A549 (cell line): Measurements from ENCODE around the gene SPAG5. TPM values are rescaled to one million over a fixed set of nuclear protein-coding genes. Genes with fewer than 3 reads are reported as not detected.

Experiments
- ATAC-seq, 2 experiments: fragments of 200-7000 bp in 1 of 2; fragments of >200 bp in 1 of 2; cut with Nextera tagmentation in 1 of 2; cut with Tn5 transposase in 1 of 2; 3 replicates each; pipeline versions ENCODE4 v1.8.0 to v1.9.1; 2018 to 2020; ENCODE audit warnings: mild to moderate bottlenecking in 1 of 2, moderate library complexity in 1 of 2
- CTCF ChIA-PET: fragments of 300-600 bp; sonication (Branson Sonifier 250); formaldehyde crosslinking; extraction: SDS; loops from one replicate; lab custom pipeline; 2021; ENCODE audit warnings: antibody characterized with exemption, inconsistent platforms; lab: Yijun Ruan, JAX
- POLR2A ChIA-PET: fragments of 350-600 bp; formaldehyde crosslinking; extraction: SDS; loops from one replicate; lab custom pipeline; 2021; ENCODE audit warnings: antibody characterized with exemption, inconsistent platforms; lab: Yijun Ruan, JAX
- DNase-seq, 2 experiments: peaks; one replicate each; pipeline versions ENCODE4 v3.0.0 to v3.0.0-alpha.2; 2011 to 2016; ENCODE audit warnings: low read depth in 1 of 2, low spot score in 1 of 2
- FAIRE-seq: peaks from 2 replicates; lab custom pipeline; 2011; peaks lifted over from hg19 to GRCh38; lab: Jason Lieb, UNC
- H3K27ac ChIP-seq, 2 experiments: fragments of >200 bp; sonication (Bioruptor Twin); formaldehyde crosslinking; 3 replicates each; pipeline ENCODE4 v1.5.1; 2016 to 2017
- H3K4me1 ChIP-seq: fragments of >200 bp; sonication (Bioruptor Twin); formaldehyde crosslinking; 3 replicates; pipeline ENCODE4 v1.6.1; 2016
- H3K4me2 ChIP-seq: fragments of >200 bp; sonication (Bioruptor Twin); formaldehyde crosslinking; 3 replicates; pipeline ENCODE4 v1.6.1; 2016
- H3K4me3 ChIP-seq: fragments of >200 bp; sonication (Bioruptor Twin); formaldehyde crosslinking; 3 replicates; pipeline ENCODE4 v1.5.1; 2016
- H3K9me3 ChIP-seq: fragments of >200 bp; sonication (Bioruptor Twin); formaldehyde crosslinking; 3 replicates; pipeline ENCODE4 v1.6.1; 2016
- BCL3 ChIP-seq: fragments of >200 bp; sonication (Bioruptor Twin); formaldehyde crosslinking; IDR thresholded peaks from 3 replicates; pipeline ENCODE4 v1.6.1; 2016
- BHLHE40 ChIP-seq: IDR thresholded peaks from 2 replicates; pipeline ENCODE4 v1.6.1; 2012; ENCODE audit warnings: low read depth, low read length, inconsistent platforms
- CHD2 ChIP-seq: fragments of 150-350 bp; IDR thresholded peaks from 2 replicates; pipeline ENCODE4 v1.6.1; 2014; ENCODE audit warnings: low read length; ENCODE audit not compliant: partially characterized antibody
- CTCF ChIP-seq: fragments of >200 bp; sonication (Bioruptor Twin); formaldehyde crosslinking; IDR thresholded peaks from 3 replicates; pipeline ENCODE4 v1.5.1; 2016
- EHMT2 ChIP-seq: fragments of 200-600 bp; sonication (generic); IDR thresholded peaks from 2 replicates; pipeline ENCODE4 v1.6.1; 2016; ENCODE audit warnings: antibody characterized with exemption, low read depth, mild to moderate bottlenecking, moderate library complexity
- FOSB ChIP-seq: fragments of 250-450 bp; sonication (Bioruptor Pico); IDR thresholded peaks from 2 replicates; pipeline ENCODE4 v1.5.0; 2020; ENCODE audit warnings: mild to moderate bottlenecking, moderate library complexity
- HMGXB4 ChIP-seq: fragments of 250-450 bp; sonication (Bioruptor Pico); IDR thresholded peaks from 2 replicates; pipeline ENCODE4 v1.5.0; 2021; ENCODE audit warnings: mild to moderate bottlenecking, moderate library complexity, borderline replicate concordance
- HOXB5 ChIP-seq: fragments of 250-450 bp; sonication (Bioruptor Pico); IDR thresholded peaks from 2 replicates; pipeline ENCODE4 v1.5.0; 2020; ENCODE audit warnings: mild to moderate bottlenecking, moderate library complexity
- KDM5A ChIP-seq: fragments of 200-600 bp; sonication (generic); IDR thresholded peaks from 2 replicates; pipeline ENCODE4 v1.6.1; 2016; ENCODE audit warnings: antibody characterized with exemption, mild to moderate bottlenecking
- MYC ChIP-seq: IDR thresholded peaks from 2 replicates; pipeline ENCODE4 v1.6.1; 2012; ENCODE audit warnings: mild to moderate bottlenecking, inconsistent platforms, low read length, improper control_type of control experiment, borderline replicate concordance
- NR3C1 ChIP-seq: fragments of >200 bp; sonication (Bioruptor Twin); formaldehyde crosslinking; IDR thresholded peaks from 3 replicates; pipeline ENCODE4 v1.6.1; 2017
- POLR2A ChIP-seq: IDR thresholded peaks from 2 replicates; pipeline ENCODE4 v1.6.1; 2012; ENCODE audit warnings: mild to moderate bottlenecking, low read length
- POLR2AphosphoS2 ChIP-seq: conservative IDR thresholded peaks from 2 replicates; pipeline ENCODE4 v1.6.1; 2012; ENCODE audit warnings: low read length, improper control_type of control experiment, inconsistent platforms
- RCOR1 ChIP-seq: fragments of 150-350 bp; IDR thresholded peaks from 2 replicates; pipeline ENCODE4 v1.6.1; 2014; ENCODE audit warnings: antibody characterized with exemption, low read length, low read depth
- REST ChIP-seq: fragments of 200-600 bp; sonication (generic); IDR thresholded peaks from 2 replicates; pipeline ENCODE4 v1.6.1; 2016; ENCODE audit warnings: antibody characterized with exemption, mild to moderate bottlenecking, moderate library complexity
- SMC3 ChIP-seq: fragments of >200 bp; sonication (Bioruptor Twin); formaldehyde crosslinking; IDR thresholded peaks from 3 replicates; pipeline ENCODE4 v1.6.1; 2018; ENCODE audit warnings: inconsistent platforms
- SREBF2 ChIP-seq: fragments of 450-650 bp; IDR thresholded peaks from 2 replicates; pipeline ENCODE4 v1.6.1; 2014; ENCODE audit warnings: mild to moderate bottlenecking, moderate library complexity
- TFCP2L1 ChIP-seq: fragments of 250-450 bp; sonication (Bioruptor Pico); IDR thresholded peaks from 2 replicates; pipeline ENCODE4 v1.5.0; 2021; ENCODE audit warnings: mild to moderate bottlenecking
- TP53 ChIP-seq: fragments of 250-450 bp; sonication (Bioruptor Pico); IDR thresholded peaks from 2 replicates; pipeline ENCODE4 v1.5.0; 2021; ENCODE audit warnings: mild to moderate bottlenecking, moderate library complexity
- ZC3H11A ChIP-seq: fragments of 450-650 bp; IDR thresholded peaks from 2 replicates; pipeline ENCODE4 v1.6.1; 2014; ENCODE audit warnings: antibody characterized with exemption, mild to moderate bottlenecking
- WGBS: methylation state at CpG from one replicate; pipeline ENCODE4 v1.1.6; 2017; ENCODE audit errors: missing lambda C conversion rate; 5-methylcytosine and 5-hydroxymethylcytosine counted together
- polyA plus RNA-seq, 4 experiments: library from polyadenylated mRNA; depleted of rRNA in 3 of 4; stranded (reverse); fragments of >200 nt; fragmentation: RNase III in 1 of 4; extraction: RNeasy Plus Mini Kit Qiagen cat#74134 plus additional on column Dnase treatment in 1 of 4; gene quantifications; 2 replicates in 3 of 4; 3 replicates in 1 of 4; pipeline ENCODE4 v1.2.3, GENCODE V29; 2011 to 2017

Gene SPAG5
- polyA plus RNA-seq, 2 of the 4 experiments (the other 2 are of a cell fraction), result 111 TPM

GRCh38 chr17:28563475-28563874 lies 35.4 kb downstream of the SPAG5 start:
- Histone ChIP-seq H3K9me3 (no peaks in the 10 kb centered on the region), H3K27ac (0 out of 6 replicates have a peak overlapping the region, but pooled peaks of 1 of the 2 experiments have one; percentile 45), H3K4me3 (no peak overlapping the region), H3K4me1 (peaks cover 7% of the 10 kb centered on the region), H3K4me2 (peak overlapping the region; percentile 17; the same call in 1 of the 3 replicates)
- 88% methylated on average over 3 of the region's 3 CpGs for WGBS
- DNase-seq (peak in 1 of 2 experiments; percentile 60), ATAC-seq (peak; percentile 68 to 89; a peak in 4 of 6 replicates), FAIRE-seq (no peak)
- POLR2A ChIA-PET, result no interaction called here
- CTCF ChIA-PET, result interaction anchor here (0.6 kb wide), 2 partner anchors 116 to 312 kb away, joined by 3 to 4 read pairs; no protein-coding TSS in a partner anchor
- no peak for TF ChIP-seq TP53 (CRISPR knock-in tag)
- no peak for TF ChIP-seq REST
- TF ChIP-seq MYC, result no peak
- TF ChIP-seq HOXB5 (CRISPR knock-in tag), result no peak
- no peak for TF ChIP-seq KDM5A
- TF ChIP-seq RCOR1, result no peak
- no peak for TF ChIP-seq SMC3
- TF ChIP-seq EHMT2, result no peak
- no peak for TF ChIP-seq POLR2A
- no peak for TF ChIP-seq HMGXB4 (CRISPR knock-in tag)
- TF ChIP-seq CHD2, result no peak
- no peak for TF ChIP-seq TFCP2L1
- no peak for TF ChIP-seq FOSB (CRISPR knock-in tag)
- TF ChIP-seq BHLHE40, result no peak
- no peak for TF ChIP-seq NR3C1
- no peak for TF ChIP-seq CTCF
- TF ChIP-seq BCL3, result no peak
- no peak for TF ChIP-seq ZC3H11A
- TF ChIP-seq SREBF2, result no peak
- no peak for TF ChIP-seq POLR2AphosphoS2
